Astrocyte (in vitro differentiated cells and primary cell): ENCODE measurements around the gene PDLIM3. TPM values are rescaled to one million over a fixed set of nuclear protein-coding genes. Genes with fewer than 3 reads are reported as not detected.

ENCODE experiments used
- DNase-seq: peaks from one replicate; pipeline ENCODE4 v3.0.0-alpha.2; 2010; ENCODE audit warnings: low read depth
- FAIRE-seq: peaks from 2 replicates; lab custom pipeline; 2011; peaks lifted over from hg19 to GRCh38; lab: Jason Lieb, UNC
- H2AFZ ChIP-seq: 2 replicates; pipeline ENCODE4 v1.6.0; 2012; ENCODE audit warnings: low read depth, low read length, inconsistent platforms
- H3K27ac ChIP-seq: 2 replicates; pipeline ENCODE4 v1.5.1; 2011; ENCODE audit warnings: low read depth, low read length, inconsistent platforms
- H3K27me3 ChIP-seq: 2 replicates; pipeline ENCODE4 v1.6.0; 2011; ENCODE audit warnings: low read length, inconsistent platforms; ENCODE audit not compliant: insufficient read depth
- H3K36me3 ChIP-seq: 2 replicates; pipeline ENCODE4 v1.5.1; 2011; ENCODE audit warnings: low read length, inconsistent platforms; ENCODE audit not compliant: insufficient read depth
- H3K4me1 ChIP-seq: 2 replicates; pipeline ENCODE4 v1.5.1; 2011; ENCODE audit warnings: low read length, inconsistent platforms; ENCODE audit not compliant: insufficient read depth
- H3K4me2 ChIP-seq: 2 replicates; pipeline ENCODE4 v1.6.0; 2012; ENCODE audit warnings: low read length, inconsistent platforms
- H3K4me3 ChIP-seq: 2 replicates; pipeline ENCODE4 v1.5.1; 2011; ENCODE audit warnings: low read depth, mild to moderate bottlenecking, low read length, inconsistent platforms; ENCODE audit not compliant: insufficient read depth
- H3K79me2 ChIP-seq: 2 replicates; pipeline ENCODE4 v1.6.0; 2012; ENCODE audit warnings: mild to moderate bottlenecking, low read length, inconsistent platforms; ENCODE audit not compliant: insufficient read depth
- H3K9ac ChIP-seq: 2 replicates; pipeline ENCODE4 v1.6.0; 2012; ENCODE audit warnings: mild to moderate bottlenecking, low read length, inconsistent platforms
- H3K9me3 ChIP-seq: 2 replicates; pipeline ENCODE4 v1.5.1; 2012; ENCODE audit warnings: low read depth, mild to moderate bottlenecking, low read length, inconsistent platforms; ENCODE audit not compliant: insufficient read depth
- H4K20me1 ChIP-seq: 2 replicates; pipeline ENCODE4 v1.6.0; 2012; ENCODE audit warnings: low read length, inconsistent platforms; ENCODE audit not compliant: insufficient read depth
- H3K27ac Mint-ChIP-seq: one replicate; pipeline ENCODE4 v1.8.0; 2021; ENCODE audit warnings: mild to moderate bottlenecking, mixed read lengths; ENCODE audit not compliant: unreplicated experiment
- H3K27me3 Mint-ChIP-seq: one replicate; pipeline ENCODE4 v1.8.0; 2021; ENCODE audit warnings: low read depth, mixed read lengths; ENCODE audit not compliant: unreplicated experiment
- H3K36me3 Mint-ChIP-seq: one replicate; pipeline ENCODE4 v1.8.0; 2021; ENCODE audit warnings: low read depth, mixed read lengths; ENCODE audit not compliant: unreplicated experiment
- H3K4me1 Mint-ChIP-seq: one replicate; pipeline ENCODE4 v1.8.0; 2021; ENCODE audit warnings: low read depth, mixed read lengths; ENCODE audit not compliant: unreplicated experiment
- H3K4me3 Mint-ChIP-seq: one replicate; pipeline ENCODE4 v1.8.0; 2021; ENCODE audit warnings: mild to moderate bottlenecking, moderate library complexity, mixed read lengths; ENCODE audit not compliant: unreplicated experiment
- H3K9me3 Mint-ChIP-seq: one replicate; pipeline ENCODE4 v1.8.0; 2021; ENCODE audit warnings: mild to moderate bottlenecking, mixed read lengths; ENCODE audit not compliant: unreplicated experiment
- CTCF ChIP-seq: IDR thresholded peaks from 2 replicates; pipeline ENCODE4 v1.5.1; 2011; ENCODE audit warnings: low read depth, mild to moderate bottlenecking, inconsistent platforms, low read length, moderate library complexity; ENCODE audit not compliant: insufficient read depth
- EZH2 ChIP-seq: IDR thresholded peaks from 2 replicates; pipeline ENCODE4 v1.6.1; 2012; ENCODE audit warnings: mild to moderate bottlenecking, low read length, inconsistent platforms; ENCODE audit not compliant: insufficient read depth
- total RNA-seq: library from RNA; stranded (reverse); gene quantifications from 2 replicates; pipeline ENCODE4 v1.2.1, GENCODE V29; 2021

The PDLIM3 gene
- total RNA-seq, 1 donor from 2014 or later: 28.5 TPM

GRCh38 chr4:185536411-185536709 lies 1.1 kb upstream of the PDLIM3 start:
- DNase-seq: no peak
- H3K4me3 ChIP-seq: no peak overlapping the region
- peaks cover 12% of the 10 kb centered on the region for H3K27me3 ChIP-seq
- peak overlapping the region; percentile 28 for H2AFZ ChIP-seq
- no peak for TF ChIP-seq CTCF
- no peak for TF ChIP-seq EZH2
- no peaks in the 10 kb centered on the region for H4K20me1 ChIP-seq
- peak overlapping the region; percentile 87 for H3K4me3 Mint-ChIP-seq
- no peak for FAIRE-seq
- H3K36me3 ChIP-seq: no peaks in the 10 kb centered on the region
- H3K9me3 ChIP-seq: no peaks in the 10 kb centered on the region
- H3K4me2 ChIP-seq: peak overlapping the region; percentile 84
- peaks cover 20% of the 10 kb centered on the region for H3K27me3 Mint-ChIP-seq
- no peaks in the 10 kb centered on the region for H3K4me1 ChIP-seq
- H3K79me2 ChIP-seq: peaks cover 5% of the 10 kb centered on the region
- peaks cover 2% of the 10 kb centered on the region for H3K9me3 Mint-ChIP-seq
- no peaks in the 10 kb centered on the region for H3K4me1 Mint-ChIP-seq
- H3K9ac ChIP-seq: no peak overlapping the region
- no peaks in the 10 kb centered on the region for H3K36me3 Mint-ChIP-seq
- H3K27ac Mint-ChIP-seq: no peak overlapping the region
- no peak overlapping the region for H3K27ac ChIP-seq

GRCh38 chr4:185535612-185536410 lies 504 bp upstream of the PDLIM3 start:
- H3K4me3 Mint-ChIP-seq: peak overlapping the region; percentile 87
- Histone ChIP-seq H3K9ac (peak overlapping the region; percentile 84), H3K4me2 (peak overlapping the region; percentile 84), H2AFZ (peak overlapping the region; percentile 68), H3K36me3 (no peaks in the 10 kb centered on the region), H3K27ac (no peak overlapping the region), H3K4me3 (peak overlapping the region; percentile 82), H4K20me1 (no peaks in the 10 kb centered on the region), H3K9me3 (no peaks in the 10 kb centered on the region), H3K79me2 (peaks cover 5% of the 10 kb centered on the region), H3K27me3 (peaks cover 11% of the 10 kb centered on the region), H3K4me1 (no peaks in the 10 kb centered on the region)
- DNase-seq (no peak), FAIRE-seq (no peak)
- no peak overlapping the region for H3K27ac Mint-ChIP-seq
- peaks cover 19% of the 10 kb centered on the region for H3K27me3 Mint-ChIP-seq
- H3K9me3 Mint-ChIP-seq: no peaks in the 10 kb centered on the region
- TF ChIP-seq EZH2: no peak
- TF ChIP-seq CTCF: no peak
- no peaks in the 10 kb centered on the region for H3K36me3 Mint-ChIP-seq
- no peaks in the 10 kb centered on the region for H3K4me1 Mint-ChIP-seq

GRCh38 chr4:185534511-185534865 lies 819 bp downstream of the PDLIM3 start:
- Histone ChIP-seq H2AFZ (peak overlapping the region; percentile 93), H4K20me1 (no peaks in the 10 kb centered on the region), H3K79me2 (peaks cover 5% of the 10 kb centered on the region), H3K9ac (peak overlapping the region; percentile 84), H3K27ac (peak overlapping the region; percentile 56), H3K36me3 (no peaks in the 10 kb centered on the region), H3K9me3 (no peaks in the 10 kb centered on the region), H3K4me3 (peak overlapping the region; percentile 82), H3K27me3 (peaks cover 8% of the 10 kb centered on the region), H3K4me2 (peak overlapping the region; percentile 84), H3K4me1 (no peaks in the 10 kb centered on the region)
- Mint-ChIP-seq H3K36me3 (no peaks in the 10 kb centered on the region), H3K27me3 (peaks cover 17% of the 10 kb centered on the region), H3K9me3 (no peaks in the 10 kb centered on the region), H3K4me1 (no peaks in the 10 kb centered on the region), H3K27ac (peak overlapping the region; percentile 5), H3K4me3 (peak overlapping the region; percentile 95)
- TF ChIP-seq EZH2 (no peak), CTCF (no peak)
- no peak for FAIRE-seq
- DNase-seq: peak; percentile 14
